ENCODE data around the gene RTCA.
"Not testable (repeated sequence)": the region's sequence is repeated elsewhere in the genome, so short reads cannot be mapped to it uniquely, and the experiment has no call there.

The RTCA gene

DNA sequence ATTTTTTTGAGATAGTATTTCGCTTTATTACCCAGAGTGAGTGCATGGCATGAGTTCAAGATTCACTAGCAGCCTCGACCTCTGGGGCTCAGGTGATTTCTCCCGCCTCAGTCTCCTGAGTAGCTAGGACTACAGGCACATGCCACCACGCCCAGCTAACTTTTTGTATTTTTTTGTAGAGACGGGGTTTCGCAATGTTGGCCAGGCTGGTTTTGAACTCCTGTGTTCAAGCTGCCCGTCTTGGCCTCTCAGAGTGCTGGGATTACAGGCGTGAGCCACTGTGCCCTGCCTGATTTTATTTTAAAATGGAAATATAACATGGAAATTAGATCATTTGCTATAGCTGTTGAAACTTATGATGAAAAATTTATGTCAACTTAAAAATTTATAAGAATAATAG, 30.1 kb downstream of the RTCA start:
- ATAC-seq: no peak
- no peak for TF ChIP-seq ESRRG (CRISPR knock-in tag; IDR thresholded peaks at IDR 0.05)
- no peak for TF ChIP-seq ZNF565 (CRISPR knock-in tag; conservative IDR thresholded peaks at IDR 0.05; ENCODE audit: low read depth)

DNA sequence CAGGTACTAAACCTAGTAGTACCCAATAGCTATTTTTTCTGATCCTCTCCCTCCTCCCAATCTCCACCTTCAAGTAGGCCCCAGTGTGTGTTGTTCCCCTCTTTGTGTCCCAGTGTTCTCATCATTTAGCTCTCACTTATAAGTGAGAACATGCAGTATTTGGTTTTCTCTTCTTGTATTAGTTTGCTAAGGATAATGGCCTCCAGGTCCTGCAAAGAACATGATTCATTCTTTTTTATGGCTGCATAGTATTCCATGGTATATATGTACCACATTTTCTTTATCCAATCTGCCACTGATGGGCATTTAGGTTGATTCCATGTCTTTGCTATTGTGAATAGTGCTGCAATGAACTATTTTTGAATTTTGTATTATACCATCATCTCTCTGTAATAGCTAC, 31.0 kb downstream of the RTCA start:
- peak; percentile 87 for TF ChIP-seq ZNF8 (CRISPR knock-in tag; IDR thresholded peaks at IDR 0.05)
- ATAC-seq: not testable (repeated sequence)

DNA sequence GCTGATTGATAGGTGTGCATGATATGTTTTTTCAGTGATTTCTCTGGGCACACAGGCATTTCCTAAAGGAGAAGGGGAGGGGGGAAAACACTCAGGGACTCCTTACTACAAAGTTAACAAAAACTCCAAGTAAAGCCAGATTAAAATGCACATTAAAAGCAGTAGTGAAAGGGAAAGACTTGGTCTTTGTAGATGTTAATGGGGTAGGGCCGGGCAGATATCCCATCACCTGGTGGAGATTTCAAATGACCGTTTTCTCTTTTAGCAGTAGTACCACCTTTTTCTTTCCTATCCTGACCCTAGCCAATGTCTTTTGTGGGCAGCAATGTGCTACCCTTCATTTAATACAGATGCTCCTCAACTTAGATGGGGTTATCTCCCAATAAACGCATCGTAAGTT, 32.5 kb downstream of the RTCA start:
- TF ChIP-seq, protein P1, sequence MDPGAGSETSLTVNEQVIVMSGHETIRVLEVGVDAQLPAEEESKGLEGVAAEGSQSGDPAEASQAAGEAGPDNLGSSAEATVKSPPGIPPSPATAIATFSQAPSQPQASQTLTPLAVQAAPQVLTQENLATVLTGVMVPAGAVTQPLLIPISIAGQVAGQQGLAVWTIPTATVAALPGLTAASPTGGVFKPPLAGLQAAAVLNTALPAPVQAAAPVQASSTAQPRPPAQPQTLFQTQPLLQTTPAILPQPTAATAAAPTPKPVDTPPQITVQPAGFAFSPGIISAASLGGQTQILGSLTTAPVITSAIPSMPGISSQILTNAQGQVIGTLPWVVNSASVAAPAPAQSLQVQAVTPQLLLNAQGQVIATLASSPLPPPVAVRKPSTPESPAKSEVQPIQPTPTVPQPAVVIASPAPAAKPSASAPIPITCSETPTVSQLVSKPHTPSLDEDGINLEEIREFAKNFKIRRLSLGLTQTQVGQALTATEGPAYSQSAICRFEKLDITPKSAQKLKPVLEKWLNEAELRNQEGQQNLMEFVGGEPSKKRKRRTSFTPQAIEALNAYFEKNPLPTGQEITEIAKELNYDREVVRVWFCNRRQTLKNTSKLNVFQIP (CRISPR knock-in tag; IDR thresholded peaks at IDR 0.05; ENCODE audit: borderline replicate concordance, low read depth): no peak
- TF ChIP-seq ZFP3 (CRISPR knock-in tag; IDR thresholded peaks at IDR 0.05) (no peak), ZFP30 (CRISPR knock-in tag; IDR thresholded peaks at IDR 0.05) (no peak)
- ATAC-seq: no peak

DNA sequence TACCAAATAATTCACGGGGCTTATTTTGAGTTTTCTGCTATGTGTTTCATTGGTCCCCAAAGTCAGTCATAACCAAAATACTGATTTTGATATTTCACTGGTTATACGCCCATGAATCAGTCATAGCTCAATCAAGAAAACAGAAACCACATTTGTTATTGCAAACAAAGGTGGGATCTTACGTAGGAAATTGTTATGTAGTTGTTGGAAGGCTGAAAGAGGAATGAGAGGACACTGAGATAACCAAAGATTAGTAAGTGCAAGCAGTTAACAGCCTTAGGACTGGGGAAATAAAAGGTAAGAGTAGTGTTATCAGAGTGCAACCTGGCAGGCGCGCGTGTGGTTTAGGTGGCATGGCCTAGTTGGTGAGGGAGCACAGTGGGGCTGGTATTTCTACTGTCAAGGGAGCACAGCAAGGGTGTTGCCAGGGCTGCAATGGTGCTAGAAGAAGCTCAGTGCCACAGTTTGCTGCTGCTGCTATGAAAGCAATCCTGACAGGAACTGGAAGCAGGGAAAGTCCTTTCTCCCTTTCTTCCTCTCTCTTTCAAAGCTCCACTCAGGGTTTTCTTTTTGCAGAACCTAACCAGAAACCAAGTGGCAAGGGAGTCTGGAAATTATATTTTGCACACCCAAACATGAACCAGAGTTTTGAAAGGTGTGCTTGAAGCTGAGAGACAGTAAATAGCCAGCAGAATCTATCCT, 33.7 kb downstream of the RTCA start:
- TF ChIP-seq TOX (CRISPR knock-in tag; IDR thresholded peaks at IDR 0.05; ENCODE audit: borderline replicate concordance): no peak
- TF ChIP-seq, protein P2, sequence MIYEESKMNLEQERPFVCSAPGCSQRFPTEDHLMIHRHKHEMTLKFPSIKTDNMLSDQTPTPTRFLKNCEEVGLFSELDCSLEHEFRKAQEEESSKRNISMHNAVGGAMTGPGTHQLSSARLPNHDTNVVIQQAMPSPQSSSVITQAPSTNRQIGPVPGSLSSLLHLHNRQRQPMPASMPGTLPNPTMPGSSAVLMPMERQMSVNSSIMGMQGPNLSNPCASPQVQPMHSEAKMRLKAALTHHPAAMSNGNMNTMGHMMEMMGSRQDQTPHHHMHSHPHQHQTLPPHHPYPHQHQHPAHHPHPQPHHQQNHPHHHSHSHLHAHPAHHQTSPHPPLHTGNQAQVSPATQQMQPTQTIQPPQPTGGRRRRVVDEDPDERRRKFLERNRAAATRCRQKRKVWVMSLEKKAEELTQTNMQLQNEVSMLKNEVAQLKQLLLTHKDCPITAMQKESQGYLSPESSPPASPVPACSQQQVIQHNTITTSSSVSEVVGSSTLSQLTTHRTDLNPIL (CRISPR knock-in tag; IDR thresholded peaks at IDR 0.05; ENCODE audit: low read depth): no peak
- TF ChIP-seq, protein P3, sequence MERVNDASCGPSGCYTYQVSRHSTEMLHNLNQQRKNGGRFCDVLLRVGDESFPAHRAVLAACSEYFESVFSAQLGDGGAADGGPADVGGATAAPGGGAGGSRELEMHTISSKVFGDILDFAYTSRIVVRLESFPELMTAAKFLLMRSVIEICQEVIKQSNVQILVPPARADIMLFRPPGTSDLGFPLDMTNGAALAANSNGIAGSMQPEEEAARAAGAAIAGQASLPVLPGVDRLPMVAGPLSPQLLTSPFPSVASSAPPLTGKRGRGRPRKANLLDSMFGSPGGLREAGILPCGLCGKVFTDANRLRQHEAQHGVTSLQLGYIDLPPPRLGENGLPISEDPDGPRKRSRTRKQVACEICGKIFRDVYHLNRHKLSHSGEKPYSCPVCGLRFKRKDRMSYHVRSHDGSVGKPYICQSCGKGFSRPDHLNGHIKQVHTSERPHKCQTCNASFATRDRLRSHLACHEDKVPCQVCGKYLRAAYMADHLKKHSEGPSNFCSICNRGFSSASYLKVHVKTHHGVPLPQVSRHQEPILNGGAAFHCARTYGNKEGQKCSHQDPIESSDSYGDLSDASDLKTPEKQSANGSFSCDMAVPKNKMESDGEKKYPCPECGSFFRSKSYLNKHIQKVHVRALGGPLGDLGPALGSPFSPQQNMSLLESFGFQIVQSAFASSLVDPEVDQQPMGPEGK (CRISPR knock-in tag; IDR thresholded peaks at IDR 0.05; ENCODE audit: borderline replicate concordance): no peak
- no peak for TF ChIP-seq ZFP30 (CRISPR knock-in tag; IDR thresholded peaks at IDR 0.05)
- no peak for TF ChIP-seq ZNF565 (CRISPR knock-in tag; conservative IDR thresholded peaks at IDR 0.05; ENCODE audit: low read depth)
- TF ChIP-seq ZC3H10 (CRISPR knock-in tag; IDR thresholded peaks at IDR 0.05): no peak
- no peak for TF ChIP-seq ESRRG (CRISPR knock-in tag; IDR thresholded peaks at IDR 0.05)
- no peak for TF ChIP-seq ZFP3 (CRISPR knock-in tag; IDR thresholded peaks at IDR 0.05)
- no peak for TF ChIP-seq OSR1 (CRISPR knock-in tag; IDR thresholded peaks at IDR 0.05)
- no peak for TF ChIP-seq PPARA (CRISPR knock-in tag; IDR thresholded peaks at IDR 0.05; ENCODE audit: borderline replicate concordance)
- TF ChIP-seq RARB (CRISPR knock-in tag; IDR thresholded peaks at IDR 0.05): no peak
- TF ChIP-seq BACH2 (CRISPR knock-in tag; IDR thresholded peaks at IDR 0.05; ENCODE audit: borderline replicate concordance): no peak
- peak; percentile 27; the same call in 2 of the 3 replicates for ATAC-seq

DNA sequence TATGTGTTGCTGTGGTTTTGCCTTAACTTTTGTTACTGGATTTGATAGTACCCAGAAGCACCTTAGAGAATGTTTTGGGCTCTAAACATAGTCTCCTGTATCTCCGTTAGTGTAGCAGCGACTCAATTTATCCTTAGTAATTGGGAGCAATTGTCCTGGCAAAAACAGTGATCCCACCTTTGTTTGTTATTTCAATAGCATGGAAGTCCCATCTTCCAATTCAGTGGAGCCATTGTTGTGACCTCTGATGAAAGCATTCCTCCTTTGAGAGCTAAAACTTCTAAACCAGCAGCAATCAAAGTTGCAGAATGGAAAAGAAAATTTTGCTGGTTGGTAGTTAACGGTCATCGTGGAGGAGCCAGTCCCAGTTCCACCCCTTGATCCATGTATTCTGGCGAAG, 34.7 kb downstream of the RTCA start:
- no peak for ATAC-seq
- TF ChIP-seq ARNTL (CRISPR knock-in tag; IDR thresholded peaks at IDR 0.05; ENCODE audit: borderline replicate concordance, low read depth) (no peak), ZNF8 (CRISPR knock-in tag; IDR thresholded peaks at IDR 0.05) (no peak), ESRRG (CRISPR knock-in tag; IDR thresholded peaks at IDR 0.05) (no peak), TCF4 (CRISPR knock-in tag; IDR thresholded peaks at IDR 0.05; ENCODE audit: borderline replicate concordance) (no peak), SNAI2 (CRISPR knock-in tag; IDR thresholded peaks at IDR 0.05) (no peak), BACH2 (CRISPR knock-in tag; IDR thresholded peaks at IDR 0.05; ENCODE audit: borderline replicate concordance) (no peak), ZFP3 (CRISPR knock-in tag; IDR thresholded peaks at IDR 0.05) (no peak)

DNA sequence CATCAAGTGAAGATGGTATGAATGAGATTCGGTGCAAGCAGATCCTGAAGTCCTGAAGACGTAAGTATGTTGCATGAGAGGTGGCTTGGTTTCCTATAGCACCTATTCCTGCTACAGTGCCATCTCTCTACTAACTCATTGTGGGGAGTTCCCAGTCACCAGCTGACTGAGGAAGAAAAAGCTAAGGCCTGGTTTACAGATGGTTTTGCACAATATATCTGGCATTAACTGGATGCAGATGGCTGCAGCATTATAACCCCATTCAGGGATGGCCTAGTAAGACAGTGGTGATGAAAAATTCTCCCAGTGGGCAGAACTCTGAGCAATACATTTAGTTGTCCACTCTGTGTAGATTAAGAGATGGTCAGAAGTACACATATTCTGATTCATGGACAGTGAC, 36.7 kb downstream of the RTCA start:
- no peak for ATAC-seq
- TF ChIP-seq, protein P4, sequence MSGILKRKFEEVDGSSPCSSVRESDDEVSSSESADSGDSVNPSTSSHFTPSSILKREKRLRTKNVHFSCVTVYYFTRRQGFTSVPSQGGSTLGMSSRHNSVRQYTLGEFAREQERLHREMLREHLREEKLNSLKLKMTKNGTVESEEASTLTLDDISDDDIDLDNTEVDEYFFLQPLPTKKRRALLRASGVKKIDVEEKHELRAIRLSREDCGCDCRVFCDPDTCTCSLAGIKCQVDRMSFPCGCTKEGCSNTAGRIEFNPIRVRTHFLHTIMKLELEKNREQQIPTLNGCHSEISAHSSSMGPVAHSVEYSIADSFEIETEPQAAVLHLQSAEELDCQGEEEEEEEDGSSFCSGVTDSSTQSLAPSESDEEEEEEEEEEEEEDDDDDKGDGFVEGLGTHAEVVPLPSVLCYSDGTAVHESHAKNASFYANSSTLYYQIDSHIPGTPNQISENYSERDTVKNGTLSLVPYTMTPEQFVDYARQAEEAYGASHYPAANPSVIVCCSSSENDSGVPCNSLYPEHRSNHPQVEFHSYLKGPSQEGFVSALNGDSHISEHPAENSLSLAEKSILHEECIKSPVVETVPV (CRISPR knock-in tag; IDR thresholded peaks at IDR 0.05): no peak
- TF ChIP-seq, protein P3 (CRISPR knock-in tag; IDR thresholded peaks at IDR 0.05; ENCODE audit: borderline replicate concordance): no peak
- TF ChIP-seq RARB (CRISPR knock-in tag; IDR thresholded peaks at IDR 0.05) (no peak), ZFP3 (CRISPR knock-in tag; IDR thresholded peaks at IDR 0.05) (no peak), ZFP30 (CRISPR knock-in tag; IDR thresholded peaks at IDR 0.05) (no peak), OSR1 (CRISPR knock-in tag; IDR thresholded peaks at IDR 0.05) (no peak), ISL1 (CRISPR knock-in tag; IDR thresholded peaks at IDR 0.05) (no peak), TOX (CRISPR knock-in tag; IDR thresholded peaks at IDR 0.05; ENCODE audit: borderline replicate concordance) (no peak), ZNF70 (CRISPR knock-in tag; IDR thresholded peaks at IDR 0.05) (no peak), ZNF8 (CRISPR knock-in tag; IDR thresholded peaks at IDR 0.05) (no peak), ZNF565 (CRISPR knock-in tag; conservative IDR thresholded peaks at IDR 0.05; ENCODE audit: low read depth) (no peak), SNAI2 (CRISPR knock-in tag; IDR thresholded peaks at IDR 0.05) (no peak), ARNTL (CRISPR knock-in tag; IDR thresholded peaks at IDR 0.05; ENCODE audit: borderline replicate concordance, low read depth) (no peak)
- TF ChIP-seq, protein P2 (CRISPR knock-in tag; IDR thresholded peaks at IDR 0.05; ENCODE audit: low read depth): no peak

Measured in SK-N-SH treated with all-trans-retinoic acid at 6 μM for 48 hours (cell line).